Fibroblast of upper back skin (primary cell): ENCODE data around the gene KCNJ11.

Experiments used
- DNase-seq: peaks from one replicate; pipeline ENCODE4 v3.0.0-alpha.2; 2013

The KCNJ11 gene

DNA sequence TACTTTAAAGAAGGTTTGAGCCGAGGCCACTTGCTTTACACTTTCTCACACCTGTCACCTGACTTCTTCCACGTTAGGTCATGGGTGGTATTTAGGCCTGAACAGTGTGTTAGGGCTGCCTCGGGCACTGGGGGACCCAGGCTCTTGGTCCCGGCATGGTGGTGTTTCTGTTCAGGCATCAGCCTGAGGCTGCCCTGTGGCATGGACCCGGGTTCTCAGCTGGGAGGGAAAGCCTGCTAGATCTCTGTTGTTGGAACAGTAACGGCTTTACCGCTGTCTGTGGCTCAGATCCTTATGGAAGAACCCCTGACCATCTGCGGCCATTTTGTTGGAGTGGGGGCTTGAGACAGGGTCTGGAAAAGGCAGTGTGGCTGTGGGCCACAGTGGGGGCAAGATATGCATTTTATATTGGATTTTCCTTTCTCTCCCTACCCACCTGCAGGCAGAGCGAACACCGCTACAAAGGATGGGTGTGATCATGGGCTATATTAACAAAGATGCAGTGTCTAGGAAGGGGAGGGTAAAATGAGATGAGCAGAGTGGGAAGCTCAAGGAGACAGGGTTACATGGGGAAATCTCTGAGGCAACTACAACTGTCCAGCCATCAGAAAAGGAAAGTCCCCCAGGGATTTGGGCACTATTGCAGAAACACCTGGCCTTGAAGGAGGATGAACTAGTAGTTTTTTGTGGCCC, 1.6 kb upstream of the KCNJ11 start:
- no peak for DNase-seq

DNA sequence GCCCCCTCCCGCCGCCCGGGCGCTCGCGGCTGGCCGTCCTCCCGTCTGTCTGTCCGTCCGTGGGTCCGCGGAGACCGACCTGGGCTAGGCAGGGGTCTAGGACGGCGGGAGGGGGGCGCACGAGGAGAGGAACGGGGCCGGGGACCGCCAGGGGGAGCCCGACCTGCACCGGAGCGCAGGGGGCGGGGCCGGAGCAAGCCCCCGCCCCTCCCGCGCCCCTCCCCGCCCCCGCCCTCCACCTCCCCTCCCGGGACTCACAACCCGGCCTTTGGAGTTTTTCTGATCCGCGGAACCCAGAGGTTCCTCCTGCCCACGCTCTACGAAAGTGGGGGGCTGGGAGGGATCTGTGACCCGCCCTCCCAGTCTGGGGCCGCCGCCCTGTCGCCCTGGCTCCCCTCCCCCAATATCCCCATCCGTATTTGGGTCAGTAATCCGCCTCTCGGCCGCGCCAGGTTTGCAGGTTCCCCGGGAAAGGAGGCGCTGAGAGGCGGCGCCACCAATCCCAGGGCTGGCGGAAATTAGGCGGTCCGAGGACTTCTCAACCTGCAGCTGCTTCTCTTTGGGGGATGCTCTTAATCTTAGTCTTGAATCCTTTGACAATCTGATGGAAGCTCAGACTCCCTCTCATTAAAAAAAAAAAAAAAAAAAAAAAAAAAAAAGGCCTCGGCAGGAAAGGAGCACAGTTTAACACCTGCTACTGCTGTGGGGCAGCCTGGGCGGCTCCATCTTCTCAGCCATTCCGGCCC, 925 bp upstream of the KCNJ11 start:
- DNase-seq, result peak; percentile 13

DNA sequence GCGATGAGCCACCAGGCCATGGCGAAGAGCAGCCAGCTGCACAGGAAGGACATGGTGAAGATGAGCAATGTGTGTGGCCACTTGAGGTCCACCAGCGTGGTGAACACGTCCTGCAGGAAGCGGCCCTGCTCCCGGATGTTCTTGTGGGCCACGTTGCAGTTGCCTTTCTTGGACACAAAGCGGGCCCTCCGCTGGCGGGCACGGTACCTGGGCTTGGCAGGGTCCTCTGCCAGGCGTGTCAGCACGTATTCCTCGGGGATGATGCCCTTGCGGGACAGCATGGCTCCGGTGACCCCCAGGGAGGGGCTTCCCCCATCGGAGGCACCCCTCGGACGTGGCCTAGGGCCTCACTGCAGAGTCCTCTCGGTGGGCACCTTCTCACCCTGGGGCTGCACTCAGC, 648 bp downstream of the KCNJ11 start:
- DNase-seq, result no peak

DNA sequence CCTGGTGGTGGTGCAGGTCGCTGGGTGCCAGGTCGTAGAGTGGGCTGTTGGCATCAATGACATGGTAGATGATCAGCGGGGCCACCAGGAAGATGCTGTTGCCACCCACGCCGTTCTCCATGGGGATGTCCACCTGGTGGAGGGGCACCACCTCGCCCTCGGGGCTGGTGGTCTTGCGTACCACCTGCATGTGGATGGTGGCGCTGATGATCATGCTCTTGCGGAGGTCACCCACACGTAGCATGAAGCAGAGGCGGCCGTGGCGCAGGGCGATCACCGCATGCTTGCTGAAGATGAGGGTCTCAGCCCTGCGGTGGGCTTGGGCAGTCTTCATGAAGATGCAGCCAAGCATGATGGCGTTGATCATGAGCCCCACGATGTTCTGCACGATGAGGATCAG, 1.2 kb downstream of the KCNJ11 start:
- no peak for DNase-seq

DNA sequence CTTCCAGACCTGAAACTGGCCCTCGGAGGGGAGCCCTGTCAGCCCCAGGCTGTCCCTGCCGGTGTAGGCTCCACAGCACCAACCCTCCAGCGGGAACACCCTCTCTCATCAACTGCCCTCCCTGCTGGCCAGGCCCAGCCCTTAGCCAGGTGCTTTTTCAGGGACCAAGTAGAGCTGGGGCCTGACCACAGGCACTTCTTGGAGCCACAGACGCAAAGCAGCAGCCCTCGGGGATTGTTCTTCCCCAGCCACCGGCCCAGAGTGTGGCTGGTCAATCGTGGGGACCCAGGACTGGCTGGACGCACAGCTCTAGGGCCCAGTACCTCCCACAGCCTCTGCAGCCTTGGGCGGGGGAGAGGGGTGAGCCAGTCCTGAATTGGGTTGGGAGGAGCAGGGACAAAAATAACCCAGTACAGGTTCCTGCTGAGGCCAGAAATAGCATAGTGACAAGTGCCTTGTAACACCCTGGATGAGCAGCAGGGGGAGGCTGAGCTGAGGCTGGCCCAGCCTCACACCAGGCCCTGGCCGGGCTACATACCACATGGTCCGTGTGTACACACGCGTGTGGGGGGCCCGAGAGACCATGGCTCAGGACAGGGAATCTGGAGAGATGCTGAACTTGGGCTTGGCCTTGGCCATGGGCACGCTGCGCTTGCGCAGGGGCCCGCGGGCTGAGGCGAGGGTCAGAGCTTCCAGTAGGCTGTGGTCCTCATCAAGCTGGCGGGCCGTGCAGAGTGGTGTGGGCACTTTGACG, 2.0 kb downstream of the KCNJ11 start:
- peak; percentile 25 for DNase-seq

DNA sequence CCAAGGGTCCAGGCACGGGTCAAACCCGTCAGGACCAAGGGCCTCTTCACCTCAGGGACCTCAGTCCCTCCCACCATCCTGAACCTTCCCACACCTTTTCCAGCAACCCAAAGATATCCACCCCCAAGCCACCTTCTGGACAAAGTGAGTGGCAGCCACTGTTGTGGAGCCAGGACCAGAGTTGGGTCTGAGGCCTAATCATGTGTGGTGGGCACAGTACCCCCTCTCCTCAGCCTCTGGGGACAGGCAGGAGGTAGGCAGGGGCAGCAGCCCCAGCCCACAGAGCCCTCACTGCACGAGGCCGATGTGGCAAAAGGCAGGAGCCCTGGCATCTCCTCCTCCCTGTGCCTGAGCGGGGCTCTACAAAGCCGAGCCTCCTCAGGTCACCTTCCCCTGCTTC, 2.5 kb downstream of the KCNJ11 start:
- DNase-seq, result no peak

DNA sequence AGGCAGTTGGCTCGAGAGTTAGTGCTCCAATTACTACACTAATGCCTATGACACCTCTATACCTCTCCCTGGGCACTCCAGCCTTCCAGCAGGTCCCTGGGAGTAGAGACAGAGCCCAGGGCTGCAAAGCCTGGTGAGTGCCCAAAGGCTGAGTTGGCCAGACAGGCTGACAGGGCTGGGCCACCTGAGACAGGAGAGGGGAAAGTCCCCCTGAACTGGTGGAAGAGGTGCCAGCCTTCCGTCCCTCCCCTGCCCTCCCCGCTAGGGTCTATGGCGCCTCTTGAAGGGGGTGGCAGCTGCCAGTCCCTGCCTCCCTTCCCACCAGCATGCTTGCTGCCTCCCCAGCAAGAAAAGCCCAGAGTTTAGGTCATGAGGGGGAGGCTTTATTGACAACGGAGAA, 3.0 kb downstream of the KCNJ11 start:
- no peak for DNase-seq

DNA sequence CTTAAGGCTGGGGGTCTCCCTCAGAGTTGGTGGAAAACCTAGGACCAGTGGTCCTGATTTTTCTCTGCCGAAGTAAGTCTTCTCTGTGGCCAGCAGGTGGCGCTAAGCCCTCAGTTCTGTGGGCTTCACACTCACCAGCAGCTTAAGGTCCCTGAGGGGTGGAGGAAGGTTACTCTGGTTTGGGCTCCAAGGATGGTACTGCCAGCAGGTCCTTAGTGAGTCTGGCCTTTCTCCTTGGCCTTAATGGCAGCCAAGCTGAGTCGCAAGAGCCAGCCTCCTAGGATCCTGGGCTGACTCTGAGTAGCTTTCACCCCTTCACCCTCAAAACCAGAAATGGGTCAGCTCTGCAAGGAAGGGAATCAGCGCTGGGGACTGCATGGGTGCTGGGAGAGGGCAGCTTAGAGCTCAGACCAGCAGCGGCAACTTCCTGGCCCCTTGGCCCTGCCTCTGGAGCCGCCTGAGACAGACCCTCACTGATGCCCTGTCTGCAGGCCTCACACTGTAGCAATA, 4.4 kb downstream of the KCNJ11 start:
- peak; percentile 77 for DNase-seq

DNA sequence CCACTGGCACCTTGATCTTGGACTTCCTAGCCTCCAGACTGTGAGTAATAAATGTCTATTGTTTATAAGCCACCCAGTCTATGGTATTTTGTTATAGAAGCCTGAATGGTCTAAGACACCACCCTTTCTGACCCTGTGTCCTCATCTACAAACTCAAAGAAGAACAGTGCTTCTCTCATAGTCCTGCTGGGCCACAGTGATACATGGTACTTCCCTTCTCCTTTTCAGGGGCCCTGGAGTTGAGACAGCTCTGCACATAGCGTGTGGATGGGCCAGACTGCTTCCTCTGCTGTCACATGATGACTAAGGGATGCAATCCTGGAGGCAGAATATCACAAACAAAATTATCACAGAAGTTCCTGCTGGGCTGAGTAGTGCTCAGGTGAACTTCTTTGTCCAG, 5.0 kb downstream of the KCNJ11 start:
- DNase-seq, result no peak

DNA sequence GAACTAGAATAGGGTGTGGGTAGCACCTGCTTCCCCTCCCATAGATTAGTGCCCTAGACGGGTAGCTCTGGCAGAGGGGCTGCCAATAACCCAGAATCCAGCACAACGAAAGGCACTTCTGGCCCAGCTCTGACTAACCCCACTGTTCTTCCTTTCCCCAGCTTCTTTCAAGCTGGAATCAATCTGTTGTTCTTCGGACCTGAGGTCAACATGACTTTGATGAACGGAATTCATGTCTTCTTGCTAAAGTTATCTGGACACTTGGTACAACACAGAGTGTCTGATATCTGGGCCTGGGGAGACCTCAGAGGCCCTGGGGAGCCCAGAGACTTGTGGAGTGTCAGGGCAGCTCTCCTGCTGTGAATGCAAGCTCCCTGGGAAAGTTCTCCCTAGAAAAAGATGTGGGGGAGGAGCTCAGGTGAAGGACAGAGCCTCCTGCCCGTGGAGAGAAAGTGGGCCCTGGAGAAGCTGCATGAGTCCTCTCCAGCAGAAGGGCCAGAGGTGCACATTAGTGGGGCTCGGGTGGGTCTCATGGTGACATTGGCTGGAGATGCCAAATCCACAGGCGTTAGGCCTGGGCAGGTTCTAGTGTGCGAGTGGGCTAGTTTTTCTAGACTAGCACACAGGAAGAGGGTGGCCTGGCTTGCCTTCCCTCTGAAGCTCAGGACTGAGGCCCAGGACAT, 6.3 kb downstream of the KCNJ11 start:
- no peak for DNase-seq

DNA sequence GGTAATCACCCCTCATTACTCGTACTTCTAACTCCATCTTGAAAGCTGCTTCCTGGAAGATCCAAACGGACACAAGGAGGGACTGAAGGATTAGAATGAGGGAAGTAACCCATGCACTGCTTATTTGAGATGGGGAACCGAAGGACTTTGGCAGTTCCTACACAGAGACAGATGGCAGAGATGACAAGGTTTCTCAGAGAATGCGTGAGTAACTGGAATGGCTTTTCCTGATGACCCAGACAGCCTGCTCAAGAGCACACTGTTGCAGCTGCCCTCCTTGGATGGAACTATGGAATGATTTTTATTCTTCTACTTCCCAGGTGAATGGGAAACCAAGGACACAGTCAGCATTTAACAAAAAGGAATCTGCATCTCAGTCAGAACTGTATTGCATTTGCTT, 7.3 kb downstream of the KCNJ11 start:
- DNase-seq, result peak; percentile 41

DNA sequence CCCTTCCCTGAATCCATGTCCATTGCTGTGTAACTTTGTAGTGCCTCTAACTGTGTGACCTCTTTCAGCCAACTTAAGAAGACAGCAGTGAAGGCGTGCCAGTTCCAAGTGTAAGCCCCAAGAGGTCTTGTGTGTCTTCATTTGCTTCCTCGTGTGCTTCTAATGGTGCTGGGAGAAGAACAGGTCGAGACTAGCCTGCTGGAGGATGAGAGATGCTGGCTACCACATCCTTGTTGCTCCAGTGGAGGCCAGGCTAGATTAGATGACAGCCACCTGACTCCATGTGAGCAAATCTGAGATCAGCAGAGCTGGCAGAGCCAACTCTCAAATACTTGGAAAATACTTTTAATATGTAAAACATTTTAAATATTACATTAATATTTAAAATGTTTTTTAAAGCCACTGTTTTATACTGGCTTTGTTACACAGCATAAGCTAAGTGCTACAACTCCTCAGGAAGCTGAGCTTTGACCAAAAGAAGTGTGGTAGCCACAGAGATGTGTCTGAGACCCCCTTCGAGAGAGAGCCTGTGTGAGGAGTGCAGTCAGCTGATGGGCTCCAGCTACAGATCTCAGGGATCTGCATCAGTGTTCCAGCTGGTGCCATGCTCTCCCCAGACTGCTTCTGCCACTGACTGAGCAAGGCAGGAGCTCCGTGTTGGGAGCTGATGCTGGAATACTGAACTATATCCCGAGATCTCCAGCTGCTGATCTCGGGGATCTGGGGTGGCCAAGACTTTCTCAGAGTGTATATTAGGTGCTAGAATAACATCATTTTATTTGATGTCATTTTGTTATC, 8.9 kb downstream of the KCNJ11 start:
- DNase-seq, result no peak

DNA sequence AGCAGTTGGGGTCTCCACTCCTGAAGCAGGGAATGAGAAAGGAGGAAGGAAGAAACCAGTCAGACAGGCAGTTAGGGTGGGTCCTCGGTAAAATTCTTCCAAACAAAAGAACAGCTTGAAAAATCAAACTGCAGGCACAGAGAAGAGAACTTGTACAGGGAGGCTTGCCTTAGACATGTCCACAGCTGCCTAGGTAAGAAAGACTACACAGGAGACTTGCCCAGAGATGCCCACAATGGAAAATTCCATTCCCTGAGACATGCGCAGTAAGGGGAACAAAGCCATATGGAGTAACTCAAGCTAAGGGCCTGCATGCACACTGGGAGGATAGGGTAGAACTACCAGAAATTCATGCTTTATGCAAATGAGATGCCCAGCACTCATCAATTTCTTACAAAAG, 9.8 kb downstream of the KCNJ11 start:
- DNase-seq, result no peak

DNA sequence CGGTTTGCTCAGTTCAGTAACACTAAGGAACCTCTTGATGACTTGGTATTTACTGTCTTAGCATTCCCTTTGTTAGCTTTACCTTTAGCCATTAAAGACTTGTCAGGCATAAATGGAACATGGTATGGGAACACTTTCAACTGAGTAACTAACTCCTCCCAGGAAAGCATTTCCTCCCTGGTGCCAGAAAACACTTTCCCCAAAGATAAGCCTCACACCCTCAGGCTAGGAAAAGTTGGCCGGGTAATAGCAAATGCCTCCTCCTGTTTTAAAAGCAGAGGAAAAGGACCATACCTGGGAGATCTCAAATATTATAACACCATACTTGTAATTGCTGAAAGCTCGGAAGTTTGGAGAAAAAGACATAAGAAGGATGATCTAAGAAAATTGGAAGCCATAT, 12.0 kb downstream of the KCNJ11 start:
- DNase-seq, result no peak

DNA sequence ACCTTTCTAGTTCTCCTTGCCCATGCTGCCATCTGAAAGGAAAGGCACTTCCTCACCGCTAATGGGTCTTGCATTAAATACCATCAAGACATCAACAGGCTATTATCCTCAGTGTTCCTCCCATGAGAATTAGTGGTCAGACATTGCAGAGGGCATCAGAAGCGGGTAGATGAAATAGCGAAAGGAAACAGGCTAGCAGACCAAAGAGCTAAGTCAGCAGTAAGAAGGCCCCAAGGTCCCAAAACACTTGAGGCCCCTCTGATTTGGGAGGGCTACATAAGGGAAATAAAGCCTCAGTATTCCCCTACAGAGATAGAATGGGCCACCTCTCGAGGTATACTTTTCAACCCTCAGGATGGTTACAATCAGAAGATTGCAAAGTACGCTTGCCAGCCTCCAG, 12.9 kb downstream of the KCNJ11 start:
- no peak for DNase-seq

DNA sequence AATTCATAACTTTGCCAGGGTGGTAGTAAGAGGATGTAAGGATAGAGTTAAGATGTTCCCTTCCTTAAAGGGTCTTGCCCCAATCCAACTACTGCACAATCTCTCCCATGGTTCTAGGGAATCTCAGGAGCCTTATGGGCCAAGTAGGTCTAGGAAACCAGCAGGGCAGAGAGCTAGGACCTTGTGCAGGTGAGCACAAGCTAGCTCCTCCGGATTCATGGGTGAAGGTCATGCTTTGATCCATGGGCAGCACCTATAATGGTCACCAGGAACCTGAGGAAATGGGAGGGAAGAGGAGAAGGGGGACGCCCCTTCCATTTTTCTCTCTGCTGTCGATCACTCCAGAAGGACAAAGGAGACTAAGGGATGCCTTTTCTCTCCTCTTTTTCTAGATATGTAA, 16.8 kb downstream of the KCNJ11 start:
- DNase-seq, result no peak

DNA sequence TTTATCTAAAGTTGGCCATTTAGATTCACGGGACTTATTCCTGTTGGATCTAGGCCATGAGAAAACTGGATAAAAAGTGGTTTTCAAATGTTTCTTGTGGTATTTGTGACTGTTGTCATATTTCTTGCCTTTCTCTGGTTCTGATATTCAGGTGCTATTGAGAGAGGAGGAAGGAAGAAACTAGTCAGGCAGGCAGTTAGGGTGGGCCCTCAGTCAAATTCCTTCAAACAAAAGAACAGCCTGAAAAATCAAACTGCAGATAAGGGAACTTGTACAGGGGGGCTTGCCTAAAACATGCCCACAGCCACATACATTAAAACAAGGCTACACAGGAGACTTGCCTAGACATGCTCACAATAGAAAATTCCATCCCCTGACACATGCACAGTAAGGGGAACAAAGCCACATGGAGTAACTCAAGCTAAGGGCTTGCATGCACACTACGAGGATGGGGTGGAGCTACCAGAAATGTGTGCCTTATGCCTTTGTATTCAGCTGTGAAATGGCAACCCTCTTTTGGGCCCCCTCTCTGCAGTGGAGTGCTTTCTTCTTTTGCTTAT, 18.7 kb downstream of the KCNJ11 start:
- no peak for DNase-seq

DNA sequence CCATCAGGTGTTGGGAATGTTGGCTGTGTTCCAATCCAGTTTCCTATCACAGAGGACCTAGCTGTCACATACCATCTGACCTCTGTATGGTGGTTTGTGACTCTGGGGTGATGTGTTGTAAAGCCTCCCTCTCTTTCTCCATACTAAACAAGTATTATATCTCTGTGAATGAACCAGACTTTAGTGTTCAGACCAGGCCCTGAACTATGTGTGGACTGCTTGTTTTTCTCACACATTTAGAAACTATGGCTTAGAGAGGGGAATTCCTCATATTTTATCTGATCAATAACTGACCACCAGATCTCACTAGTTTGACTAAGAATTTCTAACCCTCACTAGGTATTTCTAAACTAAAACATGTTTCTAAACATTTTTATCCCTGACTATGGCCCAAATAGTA, 19.4 kb downstream of the KCNJ11 start:
- no peak for DNase-seq

DNA sequence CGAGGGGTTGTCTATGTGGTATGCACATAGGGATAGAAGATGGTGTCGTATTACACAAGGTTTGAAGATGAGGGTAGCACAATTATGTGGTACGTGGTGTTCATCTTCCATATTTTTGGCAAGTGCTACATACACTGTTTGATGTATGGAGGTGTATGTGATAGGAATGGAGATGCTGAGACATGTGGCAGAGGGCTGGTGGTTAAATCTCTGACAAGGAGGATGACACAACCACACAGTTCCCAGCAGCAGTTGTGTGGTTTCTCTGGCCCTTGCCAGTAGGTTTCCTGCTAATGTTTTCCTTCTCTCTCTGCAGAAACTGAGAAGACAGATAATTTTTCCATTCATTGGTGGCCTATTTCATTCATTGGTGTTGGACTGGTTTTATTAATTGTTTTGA, 19.9 kb downstream of the KCNJ11 start:
- no peak for DNase-seq

DNA sequence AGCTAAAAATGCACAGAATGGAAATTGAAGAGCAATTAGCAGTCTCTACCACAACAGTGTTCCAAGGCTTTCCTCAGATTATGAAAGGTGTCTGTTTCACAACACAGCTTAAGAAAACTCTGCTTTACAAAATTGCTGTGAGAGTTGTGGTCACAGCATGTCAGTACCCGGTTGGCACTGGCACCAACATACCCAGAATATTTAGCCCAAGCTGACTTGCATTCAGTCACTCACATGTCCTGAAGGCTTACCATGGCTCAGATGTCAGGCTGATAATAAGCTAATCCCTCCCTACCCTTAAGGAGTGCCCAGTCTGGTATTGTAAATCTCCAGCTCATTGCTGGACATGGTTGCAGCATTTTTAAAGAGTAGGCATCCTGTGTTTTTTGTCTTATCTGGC, 22.0 kb downstream of the KCNJ11 start:
- DNase-seq, result no peak

DNA sequence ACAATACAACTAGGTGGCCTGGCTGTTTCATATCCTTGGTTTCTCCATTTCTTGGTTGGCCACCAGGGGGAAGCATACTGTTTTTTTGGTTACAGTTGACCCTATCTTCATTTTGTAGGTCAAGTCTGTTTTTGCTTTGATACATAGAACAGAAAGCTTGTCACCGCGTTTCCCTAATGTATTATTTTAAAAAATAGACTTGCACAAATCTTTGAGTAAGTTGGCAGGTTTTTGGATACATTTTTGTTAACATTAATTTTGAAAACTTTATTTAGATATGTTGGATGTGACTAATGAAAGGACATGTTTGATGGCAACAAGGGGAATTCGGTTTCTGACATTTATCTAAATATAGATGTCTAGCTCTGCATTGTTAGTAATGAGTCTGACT, 33.9 kb downstream of the KCNJ11 start:
- peak; percentile 70 for DNase-seq
